NOMO-1 treated with dmso at 0.1 percent for 144 hours (cell line): Measurements from ENCODE around the gene TRIM24.

Experiments used
- DNase-seq: peaks from one replicate; lab custom pipeline; 2025; ENCODE audit not compliant: unreplicated experiment; lab: John Stamatoyannopoulos, UW

Gene TRIM24

DNA sequence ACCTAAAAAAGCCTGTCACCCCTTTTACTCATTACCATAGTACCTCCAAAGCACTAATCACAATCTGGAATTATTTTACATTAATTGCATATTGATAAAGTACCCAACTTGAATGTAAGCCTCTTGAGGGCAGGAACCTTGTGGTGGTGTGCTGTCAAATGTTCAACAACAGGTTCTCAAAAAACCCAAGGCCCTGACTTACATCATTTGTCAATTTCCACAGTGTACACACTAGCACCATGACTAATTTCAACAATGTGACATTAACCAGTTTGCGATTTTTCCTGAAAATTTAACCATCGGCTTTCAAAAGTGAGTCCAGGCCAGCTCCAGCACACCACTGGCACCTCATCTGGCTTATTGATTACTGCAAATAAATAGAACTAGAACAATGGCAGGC, 153.6 kb downstream of the TRIM24 start:
- DNase-seq, result no peak

DNA sequence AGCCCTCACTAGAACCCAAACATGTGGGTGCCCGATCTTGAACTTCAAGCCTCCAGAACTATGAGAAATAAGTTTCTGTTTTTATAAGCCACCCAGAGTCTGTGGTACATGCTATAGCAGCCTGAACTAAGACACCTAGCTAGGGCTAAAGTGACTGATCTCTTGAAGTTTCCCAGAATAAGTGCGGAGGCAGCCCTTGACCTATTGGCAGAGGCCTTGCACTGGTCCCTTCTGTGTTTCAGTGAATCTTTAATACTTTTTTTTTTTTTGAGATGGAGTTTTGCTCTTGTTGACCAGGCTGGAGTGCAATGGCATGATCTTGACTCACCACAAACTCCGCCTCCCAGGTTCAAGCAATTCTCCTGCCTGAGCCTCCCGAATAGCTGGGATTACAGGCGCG, 156.0 kb downstream of the TRIM24 start:
- DNase-seq, result no peak

GRCh38 chr7:138618506-138618905, 158.4 kb downstream of the TRIM24 start:
- DNase-seq, result no peak

DNA sequence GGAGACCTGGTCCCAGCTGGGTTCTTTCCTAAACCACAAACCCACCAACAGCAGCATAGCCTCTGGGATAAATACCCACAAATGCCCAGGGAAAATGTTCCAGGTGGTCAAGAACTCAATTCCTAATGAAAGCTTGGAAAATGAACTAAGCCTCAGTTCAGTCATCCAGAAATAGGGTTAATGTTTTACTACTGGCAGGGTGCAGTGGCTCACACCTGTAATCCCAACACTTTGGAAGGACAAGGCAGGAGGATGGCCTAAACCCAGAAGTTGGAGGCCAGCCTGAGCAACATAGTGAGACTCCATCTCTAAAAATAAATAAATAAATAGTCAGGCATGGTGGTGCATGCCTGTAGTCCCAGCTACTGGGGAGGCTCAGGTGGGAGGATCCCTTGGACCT, 158.9 kb downstream of the TRIM24 start:
- DNase-seq, result no peak

DNA sequence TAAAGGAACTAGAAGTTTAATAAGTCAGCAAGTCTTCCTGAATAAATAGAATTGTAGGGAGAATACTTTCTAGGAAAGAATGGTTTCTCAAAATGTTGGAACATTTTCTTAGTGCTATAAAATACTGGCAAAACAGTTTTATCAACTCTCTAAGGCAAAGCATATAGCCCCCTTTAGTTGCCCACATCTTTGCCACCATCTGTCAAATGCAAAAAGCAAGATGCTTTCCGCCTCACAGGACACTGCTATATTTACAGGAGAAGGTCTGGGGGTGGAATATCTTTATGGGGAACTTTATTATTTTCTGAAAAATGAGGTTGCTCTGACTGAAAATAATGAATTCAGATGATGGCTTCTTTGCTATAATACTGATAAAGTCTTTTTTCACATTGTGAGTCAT, 162.8 kb downstream of the TRIM24 start:
- DNase-seq, result no peak

- DNase-seq, result no peak
Measured at GRCh38 chr7:138625084-138625848, 165.2 kb downstream of the TRIM24 start.

DNA sequence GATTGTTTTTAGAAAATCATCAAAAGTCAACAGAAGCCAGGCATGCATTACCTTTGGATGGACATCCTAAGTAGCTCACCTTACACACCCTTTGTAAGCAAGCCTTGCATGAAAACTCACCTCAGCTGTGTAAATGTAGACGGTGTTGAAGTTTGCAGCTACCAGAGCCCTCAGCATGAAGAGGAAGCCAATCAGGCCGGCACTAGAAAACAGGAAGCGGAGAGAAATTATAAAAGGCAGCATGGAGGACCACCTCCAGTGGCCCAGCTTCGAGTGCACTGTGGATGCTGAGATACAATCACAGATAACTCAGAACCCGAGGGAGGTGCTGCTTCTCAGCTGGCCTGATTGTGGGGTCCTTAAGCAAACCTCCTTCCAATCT, 165.8 kb downstream of the TRIM24 start:
- peak; percentile 9 for DNase-seq

DNA sequence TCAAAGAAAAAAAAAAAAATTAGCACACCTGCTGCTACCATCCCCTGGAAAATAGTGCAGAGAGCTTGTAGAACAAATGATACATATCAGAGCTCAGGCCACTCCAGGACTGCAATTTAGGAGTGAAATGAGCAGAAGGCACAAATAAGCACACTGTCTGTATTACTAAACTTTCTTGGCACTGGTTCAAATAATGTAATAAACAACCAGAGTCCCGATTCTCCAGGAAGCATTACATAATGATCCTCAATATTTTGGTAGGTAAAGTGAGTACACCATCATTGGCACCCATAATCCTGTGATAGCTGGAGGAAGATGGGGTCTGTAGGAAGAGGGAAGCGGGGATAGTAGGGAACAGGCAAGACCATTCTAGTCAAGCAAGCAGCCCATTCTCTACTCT, 166.8 kb downstream of the TRIM24 start:
- DNase-seq, result no peak

DNA sequence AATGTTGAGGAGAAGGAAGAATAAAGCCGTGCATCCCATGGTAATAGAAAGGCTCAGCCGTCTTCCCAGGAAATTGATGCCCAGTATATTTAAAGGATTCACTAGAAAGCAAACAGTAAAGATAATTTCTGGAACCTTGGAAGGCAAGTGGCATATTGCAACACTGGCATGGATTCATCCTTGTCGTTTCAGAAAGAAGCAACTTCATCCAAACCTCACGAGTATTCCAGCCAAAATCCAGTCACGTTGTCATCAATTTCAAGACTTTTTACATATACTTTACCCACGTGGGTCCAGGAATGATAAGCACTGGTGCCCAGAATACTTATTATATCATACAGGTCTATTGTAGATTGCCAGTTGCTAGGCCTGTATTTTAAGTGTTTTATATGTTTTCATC, 167.3 kb downstream of the TRIM24 start:
- no peak for DNase-seq

DNA sequence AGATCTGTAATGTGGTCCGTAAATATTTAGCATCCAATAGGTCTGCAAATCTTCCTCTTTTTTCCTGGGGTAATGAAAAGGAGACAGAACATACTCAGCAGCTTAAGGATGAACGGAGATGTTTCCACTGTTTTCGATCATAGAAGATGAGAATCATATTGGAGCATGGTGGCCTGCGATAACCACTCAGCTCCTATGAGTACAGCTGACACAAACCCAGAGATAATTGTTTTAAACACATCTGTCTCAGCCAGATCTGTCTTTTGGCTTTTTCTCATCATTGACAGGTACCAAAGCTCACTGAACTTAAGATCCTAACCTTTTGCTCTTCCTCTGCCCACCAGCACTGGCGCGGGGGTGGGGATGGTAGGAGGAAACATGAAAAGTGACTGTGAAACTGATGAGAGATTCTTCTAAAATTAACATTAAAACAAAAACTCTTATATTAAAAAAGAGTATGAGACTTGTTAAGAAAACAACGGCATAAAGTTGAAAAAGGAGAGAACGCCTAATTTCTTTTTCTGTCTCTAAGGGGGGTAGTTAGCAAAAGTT, 170.1 kb downstream of the TRIM24 start:
- no peak for DNase-seq

DNA sequence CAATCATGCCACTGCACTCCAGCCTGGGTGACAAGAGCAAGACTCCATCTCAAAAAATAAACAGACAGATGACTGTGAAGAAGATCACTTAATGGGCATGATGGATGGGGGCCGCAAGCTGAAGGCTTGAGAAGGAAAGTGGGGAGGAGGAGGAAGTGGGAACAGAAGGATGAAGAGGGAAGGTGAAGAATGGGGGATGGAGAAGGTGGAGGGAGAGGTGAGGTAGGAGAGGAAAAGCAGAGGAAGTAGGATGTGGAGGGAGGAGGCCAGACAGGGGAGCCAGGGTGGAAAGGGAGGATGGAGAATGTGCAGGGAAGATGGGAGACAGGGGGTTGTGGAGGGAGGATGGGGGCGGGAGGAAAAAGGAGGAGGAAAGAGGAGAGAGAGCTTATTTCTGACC, 172.3 kb downstream of the TRIM24 start:
- no peak for DNase-seq

- no peak for DNase-seq
Measured at GRCh38 chr7:138632826-138633602, 173.0 kb downstream of the TRIM24 start.
